ACHN (cell line): Measurements from ENCODE around the gene NDUFA5.

ENCODE experiments used
- DNase-seq: peaks from one replicate; pipeline ENCODE4 v3.0.0-alpha.2; 2015
- in situ Hi-C: cut with HindIII; loops from 2 replicates; pipeline ENCODE4 v1.10.0; 2017; ENCODE audit warnings: low sequenced_read_pairs, low pct_ligation_motif_present, low pct_unique_long_range_greater_than_20kb

Gene NDUFA5

DNA sequence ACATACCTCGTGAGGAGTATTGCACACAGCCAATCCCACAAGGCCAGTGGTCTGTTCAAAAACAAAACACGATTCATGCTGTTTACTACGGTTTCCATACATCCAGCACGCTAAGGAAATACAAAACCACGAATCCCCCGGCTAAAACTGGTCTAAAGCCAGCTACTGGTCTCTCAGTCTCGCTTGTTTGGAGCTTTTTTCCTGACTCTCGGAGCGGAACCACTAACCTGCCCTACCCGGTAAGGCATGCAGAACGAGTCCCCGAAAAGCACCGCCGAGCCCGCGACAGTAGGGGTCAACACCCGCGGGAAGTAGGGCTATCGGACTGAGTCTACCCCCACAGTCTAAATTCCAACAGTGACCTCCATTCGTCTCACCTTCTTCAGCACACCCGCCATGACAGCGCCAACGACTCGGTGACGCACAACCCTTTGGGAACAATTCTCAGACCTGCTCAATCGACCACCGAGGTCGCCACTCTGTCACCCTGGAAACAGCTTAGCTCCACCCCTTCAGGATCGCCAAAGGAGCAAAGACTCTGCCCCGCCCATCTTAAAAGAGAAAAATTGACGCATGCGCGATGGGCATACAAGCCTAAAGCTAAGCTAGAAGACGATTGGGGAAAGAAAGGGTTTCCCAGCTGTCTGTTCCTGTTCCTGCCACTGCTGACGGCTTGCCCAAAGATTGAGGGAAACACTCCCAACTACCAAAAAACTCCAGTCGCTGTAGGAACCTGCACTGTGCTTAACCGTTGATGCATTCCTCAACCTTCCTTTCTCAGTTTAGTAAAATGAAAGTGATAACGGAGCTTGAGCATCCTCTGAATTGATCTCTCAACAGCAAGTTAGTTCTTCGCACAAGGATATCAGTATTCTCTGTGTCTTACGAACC lies at the start of gene NDUFA5:
NDUFA5 (minus strand) TSS at position 421 of the 891 bp plus-strand sequence; CDS start at position 398, 23 bp downstream.
- DNase-seq = peak; percentile 100
- in situ Hi-C loops = no loop called here

DNA sequence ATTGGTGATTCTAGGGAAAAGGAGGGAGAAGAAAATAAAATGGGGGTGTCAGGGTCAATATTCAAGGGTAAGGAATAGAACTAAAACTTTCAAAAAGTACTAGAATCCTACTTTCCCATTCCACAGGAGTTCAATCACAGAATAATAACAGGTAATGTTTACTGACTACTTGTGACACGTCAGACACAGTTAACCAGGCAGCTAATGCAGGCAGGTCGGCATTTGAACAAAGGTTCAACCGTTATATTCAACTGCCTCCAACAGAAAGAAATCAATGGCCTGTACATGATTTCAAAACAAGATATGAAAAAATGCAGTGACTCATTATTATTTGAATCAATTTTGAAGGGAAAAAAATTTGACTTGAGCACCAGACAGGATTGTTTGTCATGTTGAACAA lies 47.1 kb upstream of the NDUFA5 start:
- no peak for DNase-seq
- in situ Hi-C loops = no loop called here

DNA sequence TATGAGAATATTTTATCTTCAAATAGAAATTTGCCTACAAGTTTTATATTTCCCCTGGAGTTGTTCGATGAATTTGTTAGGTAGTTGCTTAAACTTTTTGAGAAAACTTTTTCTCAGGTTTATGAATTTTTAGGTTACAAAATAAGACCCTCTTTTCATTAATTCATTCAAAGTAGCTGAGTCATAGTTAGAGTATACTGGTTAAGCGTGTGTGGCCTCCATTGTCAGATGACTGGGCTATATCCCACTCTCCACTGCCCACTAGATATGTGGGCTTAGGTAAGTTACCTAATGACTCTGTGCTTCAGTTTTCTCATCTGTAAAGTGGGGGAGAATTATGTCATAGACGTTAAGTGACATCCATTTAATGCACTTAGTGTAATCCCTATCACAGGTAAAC lies 45.0 kb upstream of the NDUFA5 start:
- DNase-seq = no peak
- in situ Hi-C loops = no loop called here

DNA sequence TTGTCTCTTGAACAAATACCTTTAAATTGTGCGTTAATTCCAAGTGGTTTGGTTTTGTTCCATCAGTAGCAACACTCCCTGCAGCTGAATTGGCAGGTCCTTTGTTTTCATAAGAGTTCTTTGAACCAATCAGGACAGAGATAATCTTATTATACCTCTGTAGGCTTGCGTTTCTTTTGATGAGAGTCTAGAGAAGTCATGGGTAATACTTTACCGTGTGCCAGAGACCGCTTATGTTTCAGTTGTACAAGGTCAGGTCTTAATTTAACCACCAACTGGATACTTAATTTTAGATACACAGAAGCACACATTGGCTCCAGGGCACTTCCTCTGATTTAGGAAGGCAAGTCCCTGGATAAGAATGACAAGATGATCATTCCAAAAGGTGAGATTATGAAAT lies 43.9 kb upstream of the NDUFA5 start, which contains the start of gene ASB15:
ASB15 (plus strand) TSS at position 292 of the 400 bp plus-strand sequence. CDS start 12,682 bp downstream, outside the sequence.
- in situ Hi-C loops = no loop called here
- no peak for DNase-seq

DNA sequence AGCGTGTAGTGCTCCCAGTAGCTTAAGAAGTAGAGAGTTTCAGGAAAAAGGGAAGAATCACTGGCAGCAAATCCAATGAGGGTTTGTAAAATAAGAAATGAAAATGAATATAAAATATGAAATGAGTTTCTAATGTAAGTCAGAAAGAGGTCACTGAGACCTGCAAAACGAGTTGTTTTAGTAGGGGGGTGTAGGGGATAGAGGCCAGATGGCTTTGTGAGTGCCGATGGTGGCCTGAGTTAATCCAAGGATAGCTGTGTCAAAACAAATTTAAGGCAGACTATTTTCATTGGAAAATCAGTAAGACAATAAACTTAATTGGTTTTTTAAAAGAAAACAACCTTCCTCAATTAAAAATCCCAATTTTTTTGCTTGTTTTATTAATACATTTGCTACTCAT lies 43.3 kb upstream of the NDUFA5 start:
- in situ Hi-C loops = no loop called here

DNA sequence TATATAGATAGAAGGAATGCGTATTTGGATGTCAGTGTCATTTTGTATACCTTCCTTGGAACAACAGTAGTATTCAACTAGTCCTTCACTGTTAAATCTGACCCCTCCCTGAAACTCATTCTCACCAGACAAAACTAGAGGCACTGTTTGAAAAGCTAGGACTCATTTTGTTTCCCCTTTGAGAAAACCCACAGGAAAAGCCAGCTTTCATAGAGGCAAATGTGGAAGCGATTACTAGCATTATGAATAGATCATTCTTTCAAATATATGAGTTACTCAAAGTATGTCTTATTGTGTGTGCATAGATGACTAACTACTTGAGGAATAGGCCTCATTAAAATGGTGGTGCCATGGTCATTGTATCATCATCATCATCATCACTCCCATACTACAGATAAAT lies 42.1 kb upstream of the NDUFA5 start:
- in situ Hi-C loops = no loop called here
- no peak for DNase-seq

More for the DNA sequence above, 43.3 kb upstream of the NDUFA5 start:
- no peak for DNase-seq

DNA sequence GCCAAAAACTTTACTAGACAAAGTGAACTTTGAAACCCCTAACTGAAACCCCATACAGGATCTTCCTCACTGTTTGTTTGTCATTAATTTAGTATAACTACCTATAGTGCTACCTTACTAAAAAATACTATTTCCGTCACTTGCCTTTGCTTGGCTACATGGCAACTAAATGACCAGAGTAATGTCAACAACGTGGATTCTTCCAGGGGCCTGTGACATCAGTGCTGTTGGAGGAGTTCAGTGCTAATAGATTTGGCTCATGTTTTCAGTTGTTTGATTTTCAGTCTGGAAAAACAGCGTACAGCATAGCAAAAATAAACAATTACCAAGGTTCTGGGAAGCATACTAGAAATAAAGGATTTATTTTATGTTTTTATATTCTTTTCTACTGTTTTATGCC lies 41.0 kb upstream of the NDUFA5 start:
- no peak for DNase-seq

DNA sequence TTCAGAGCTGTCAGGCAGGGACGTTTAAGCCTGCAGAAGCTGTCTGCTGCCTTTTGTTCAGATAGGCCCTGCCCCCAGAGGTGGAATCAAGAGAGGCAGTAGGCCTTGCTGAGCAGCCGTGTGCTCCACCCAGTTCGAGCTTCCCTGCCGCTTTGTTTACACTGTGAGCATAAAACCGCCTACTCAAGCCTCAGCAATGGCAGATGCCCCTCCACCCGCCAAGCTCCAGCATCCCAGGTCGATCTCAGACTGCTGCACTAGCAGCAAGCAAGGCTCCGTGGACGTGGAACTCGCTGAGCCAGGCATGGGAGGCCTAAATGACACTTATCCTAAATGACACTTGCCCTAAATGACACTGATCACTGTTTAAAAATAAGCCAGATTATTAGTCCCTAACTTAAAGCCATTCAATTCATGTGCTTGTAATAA lies 37.2 kb upstream of the NDUFA5 start:
- no peak for DNase-seq
- in situ Hi-C loops = no loop called here

More for the DNA sequence above, 41.0 kb upstream of the NDUFA5 start:
- in situ Hi-C loops = no loop called here

DNA sequence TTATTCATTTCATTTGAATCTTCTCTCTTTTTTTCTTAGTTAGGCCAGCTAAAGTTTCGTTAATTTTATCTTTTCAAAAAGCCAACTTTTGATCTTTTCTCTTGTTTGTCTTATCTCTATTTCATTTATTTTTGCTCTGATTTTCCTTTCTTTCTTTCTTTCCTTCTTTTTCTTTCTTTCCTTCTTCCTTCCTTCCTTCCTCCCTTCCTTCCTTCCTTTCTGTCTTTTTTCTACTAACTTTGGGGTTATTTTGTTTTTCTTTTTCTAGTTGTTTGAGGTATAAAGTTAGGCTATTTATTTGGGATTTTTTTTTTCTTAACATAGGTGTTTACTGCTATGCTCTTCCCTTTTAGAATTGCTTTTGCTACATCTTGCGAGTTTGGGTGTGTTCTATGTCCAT lies 30.8 kb upstream of the NDUFA5 start:
- no peak for DNase-seq

DNA sequence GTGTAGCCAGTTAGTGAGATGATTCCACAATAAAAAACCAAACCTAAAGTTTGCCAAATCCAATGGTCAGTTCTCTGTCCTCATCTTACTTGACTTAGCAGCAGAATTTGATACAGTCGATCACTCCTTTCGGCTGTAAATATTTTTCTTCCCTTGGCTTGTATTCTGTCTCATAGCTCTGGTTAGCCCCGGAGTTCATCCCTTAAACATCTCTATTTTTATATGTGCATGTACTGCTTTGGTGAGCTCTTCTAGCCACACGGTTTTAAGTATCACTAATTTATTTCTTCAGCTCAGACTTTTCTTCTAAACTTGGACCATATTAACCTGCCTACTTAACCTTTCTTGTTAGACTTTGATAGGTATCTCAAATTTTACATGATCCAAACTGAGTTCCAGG lies 26.2 kb upstream of the NDUFA5 start:
- in situ Hi-C loops = no loop called here
- no peak for DNase-seq

More for the DNA sequence above, 30.8 kb upstream of the NDUFA5 start:
- in situ Hi-C loops = no loop called here

DNA sequence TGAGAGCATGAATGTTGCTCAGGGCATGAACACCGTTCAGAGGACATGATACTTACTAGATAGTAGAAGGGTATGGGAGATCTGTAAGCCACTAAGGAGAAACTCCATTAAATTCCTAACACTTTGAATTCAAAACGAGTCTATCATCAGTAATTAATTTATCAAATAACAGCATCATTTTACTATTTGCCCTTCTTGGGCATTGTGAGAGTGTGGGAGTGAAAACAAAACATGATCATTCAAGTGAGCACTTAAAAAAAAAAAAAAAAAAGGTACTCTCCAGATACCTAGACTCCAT lies 23.5 kb upstream of the NDUFA5 start:
- no peak for DNase-seq
- in situ Hi-C loops = no loop called here

DNA sequence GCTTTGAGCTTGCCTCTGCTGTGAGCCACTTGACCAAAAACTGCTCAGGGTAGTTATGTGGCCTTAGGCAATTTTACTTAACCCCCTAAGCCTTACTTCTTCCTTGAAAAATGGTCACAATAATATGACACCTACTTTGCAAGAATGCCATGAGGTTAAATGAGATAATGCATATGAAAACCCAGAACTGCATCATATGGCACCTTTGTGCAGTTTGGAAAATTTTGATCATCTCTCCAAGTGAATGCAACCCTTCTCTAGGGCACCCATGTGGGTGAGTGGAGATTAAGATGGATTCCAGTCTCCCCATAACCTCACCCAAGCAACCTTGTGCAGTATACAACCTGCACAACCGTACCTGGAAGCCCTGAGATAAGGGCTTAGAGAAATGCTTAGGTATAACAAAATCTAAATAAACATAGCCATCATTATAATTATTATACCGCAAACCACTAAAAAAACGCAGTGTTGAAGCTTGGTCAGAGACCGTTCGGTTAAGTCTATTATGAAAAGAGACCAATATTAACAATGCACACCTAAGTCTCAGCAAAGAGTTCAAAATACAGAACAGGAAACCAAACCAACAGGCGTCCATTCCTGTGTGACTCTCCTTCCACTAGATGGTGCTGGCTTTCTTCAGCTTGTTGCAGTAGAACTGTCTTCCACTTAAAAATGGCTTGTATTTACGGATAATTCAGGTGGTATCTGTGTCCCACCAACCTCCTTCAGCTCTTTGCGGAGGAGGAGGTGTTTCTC lies 23.0 kb upstream of the NDUFA5 start:
- in situ Hi-C loops = no loop called here

DNA sequence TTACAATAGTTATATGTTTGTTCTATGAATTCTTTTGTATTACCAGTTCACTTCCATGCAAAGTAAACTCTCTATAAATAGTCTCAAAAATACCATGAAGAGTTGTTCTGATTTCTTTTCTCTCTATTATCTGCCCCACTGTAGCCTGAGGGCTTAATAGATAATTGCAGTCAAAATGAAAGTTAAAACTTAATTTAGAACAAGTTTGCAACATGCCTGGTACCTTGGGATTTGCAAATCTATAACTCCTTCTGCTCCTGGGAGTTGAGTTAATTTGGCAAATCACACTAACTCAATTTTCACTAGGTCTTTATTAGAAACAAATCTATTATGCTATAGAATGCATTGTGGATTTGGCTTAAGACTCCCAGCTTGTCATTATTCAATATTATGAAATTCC lies 21.8 kb upstream of the NDUFA5 start:
- in situ Hi-C loops = no loop called here
- no peak for DNase-seq

More for the DNA sequence above, 23.0 kb upstream of the NDUFA5 start:
- DNase-seq = peak; percentile 72

DNA sequence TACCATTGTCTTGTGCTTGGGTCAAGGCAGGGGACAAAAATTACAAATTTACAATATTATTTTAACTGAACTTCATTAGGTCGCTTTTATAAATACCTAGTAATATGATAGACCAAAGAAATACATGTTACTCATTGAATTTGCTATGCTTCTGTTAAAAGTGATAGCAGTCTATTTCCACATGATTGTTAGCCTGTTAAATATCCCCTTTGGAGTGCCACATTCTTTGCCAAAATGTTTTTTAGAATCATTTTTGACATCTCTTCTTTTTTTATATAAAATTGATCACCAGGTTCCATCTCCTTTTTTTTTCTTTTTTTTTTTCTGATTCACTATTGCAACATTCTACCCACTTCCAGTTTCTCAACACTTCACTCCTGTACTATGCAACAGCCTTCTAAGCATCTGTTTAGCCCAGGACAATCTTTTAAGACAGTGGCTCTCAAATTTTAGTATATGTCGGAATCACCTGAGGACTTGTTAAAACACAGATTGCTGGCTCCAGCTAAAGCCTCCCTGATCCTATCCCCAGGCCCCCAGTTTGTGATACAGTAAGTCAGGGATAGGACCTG lies 16.4 kb upstream of the NDUFA5 start:
- in situ Hi-C loops = no loop called here
- no peak for DNase-seq

DNA sequence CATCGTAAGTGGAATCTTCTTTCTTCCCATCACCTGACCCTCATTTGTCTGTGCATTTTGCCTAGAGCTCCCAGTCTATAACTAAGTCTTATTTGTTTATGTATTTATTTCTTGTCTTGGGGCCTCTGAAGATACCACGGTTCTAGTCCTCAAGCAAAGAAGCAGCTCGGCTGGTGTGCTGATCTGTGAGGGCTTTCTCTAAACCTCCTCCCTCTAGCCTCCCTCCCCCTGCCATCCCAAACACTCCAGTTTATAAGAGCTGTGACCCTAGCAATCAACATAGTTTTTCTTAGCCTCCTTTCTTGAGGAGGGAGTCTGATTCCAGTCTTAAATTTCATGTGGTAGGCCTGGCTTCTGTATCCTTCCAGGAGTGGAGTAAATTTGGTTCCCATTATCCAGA lies 15.7 kb upstream of the NDUFA5 start:
- in situ Hi-C loops = no loop called here
- DNase-seq = no peak

DNA sequence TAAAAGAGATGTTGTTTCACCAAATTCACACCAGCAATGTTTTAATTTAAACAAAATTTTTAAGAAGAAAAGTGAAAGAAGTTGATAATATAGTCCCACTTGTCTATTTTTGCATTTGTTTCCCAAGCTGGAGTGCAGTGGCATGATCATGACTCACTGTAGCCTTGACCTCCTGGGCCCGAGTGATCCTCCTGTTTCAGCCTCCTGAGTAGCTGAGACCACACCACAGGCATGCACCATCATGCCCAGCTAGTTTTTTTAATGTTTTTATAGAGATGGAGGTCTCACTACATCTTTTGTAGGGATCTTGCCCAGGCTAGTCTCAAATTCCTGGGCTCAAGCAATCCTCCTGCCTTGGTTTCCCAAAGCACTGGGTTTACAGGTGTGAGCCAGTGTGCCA lies 14.1 kb upstream of the NDUFA5 start:
- no peak for DNase-seq

DNA sequence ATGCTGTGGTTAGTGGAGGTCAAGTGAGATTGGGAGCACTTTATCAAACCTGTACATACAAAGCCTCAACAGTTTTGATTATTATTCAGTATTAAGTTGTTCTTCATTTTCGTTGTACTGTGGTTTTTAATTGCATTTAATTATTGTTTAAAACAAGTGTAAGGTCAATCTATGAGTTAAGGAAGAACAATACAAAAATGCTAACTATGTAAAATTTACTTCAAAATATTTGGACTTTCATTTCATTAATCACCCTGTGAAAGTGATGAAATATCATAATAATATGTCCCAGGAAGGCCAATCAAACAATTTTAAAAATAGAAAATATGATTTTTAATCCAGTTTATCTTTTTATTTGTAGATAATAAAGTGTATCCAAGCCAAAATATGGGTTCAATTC lies 13.6 kb upstream of the NDUFA5 start:
- in situ Hi-C loops = no loop called here
- DNase-seq = no peak

More for the DNA sequence above, 14.1 kb upstream of the NDUFA5 start:
- in situ Hi-C loops = no loop called here

DNA sequence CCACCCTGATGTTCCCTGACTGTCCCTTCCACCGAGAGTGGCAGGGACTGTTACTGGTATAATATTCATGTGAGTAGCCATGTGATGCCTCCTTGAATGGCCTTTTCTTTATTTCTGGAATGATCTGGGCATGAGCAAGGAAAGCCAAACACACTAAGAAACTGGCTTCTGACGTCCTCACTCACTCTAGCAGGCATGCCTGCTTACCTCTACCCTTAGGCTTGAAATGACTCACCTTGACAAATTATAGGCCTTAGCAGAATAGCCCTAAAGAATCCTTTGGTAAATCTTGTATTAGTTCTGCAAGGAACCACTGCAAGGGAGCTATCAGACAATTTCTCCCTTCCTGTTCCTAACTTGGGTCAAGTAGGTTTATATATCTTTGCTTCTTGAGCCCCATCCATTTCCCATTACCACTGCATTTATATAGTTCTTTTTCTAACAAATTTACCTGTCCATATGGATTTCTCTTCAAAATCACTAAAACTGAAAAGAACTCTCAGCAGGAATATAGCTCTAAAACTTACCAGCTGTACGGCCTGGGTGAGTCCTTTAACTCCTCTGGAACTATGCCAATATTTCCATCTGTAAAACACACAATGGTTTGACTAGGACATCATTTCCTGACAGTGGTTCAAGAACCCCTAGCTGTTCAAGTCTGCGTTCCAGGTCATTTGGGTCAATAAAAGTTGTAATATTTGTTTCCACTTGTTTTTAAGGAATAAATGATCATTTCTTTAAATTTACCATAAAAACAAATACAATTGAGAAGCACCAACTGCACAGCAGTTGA lies 13.0 kb upstream of the NDUFA5 start:
- DNase-seq = no peak

More for the DNA sequence above, 13.0 kb upstream of the NDUFA5 start:
- in situ Hi-C loops = no loop called here
